HEK293 (cell line): ENCODE results near the gene CSRNP2.

Experiments
- CTCF ChIA-PET: fragments of 350-600 bp; formaldehyde crosslinking; extraction: SDS; loops from one replicate; lab custom pipeline; 2021; ENCODE audit warnings: antibody characterized with exemption; lab: Yijun Ruan, JAX
- POLR2A ChIA-PET: fragments of 300-600 bp; formaldehyde crosslinking; extraction: SDS; loops from one replicate; lab custom pipeline; 2020; ENCODE audit warnings: antibody characterized with exemption, inconsistent platforms; lab: Yijun Ruan, JAX
- H3K27ac ChIP-seq: fragments of 200-500 bp; sonication (Bioruptor generic); 2 replicates; pipeline ENCODE4 v1.5.1; 2014; ENCODE audit warnings: low read depth, low read length, control low read depth, inconsistent platforms; ENCODE audit errors: extremely low read depth
- H3K36me3 ChIP-seq, 2 experiments: fragments of 200-500 bp in 1 of 2; sonication (Bioruptor generic) in 1 of 2; 1 replicate in 1 of 2; 2 replicates in 1 of 2; pipeline ENCODE4 v1.5.1; 2014 to 2017; ENCODE audit warnings: inconsistent platforms in 2 of 2, low read length in 2 of 2; ENCODE audit not compliant: control insufficient read depth in 2 of 2, insufficient read depth in 1 of 2
- H3K4me1 ChIP-seq: fragments of 200-500 bp; sonication (Bioruptor generic); 2 replicates; pipeline ENCODE4 v1.5.1; 2014; ENCODE audit warnings: mild to moderate bottlenecking, low read length, inconsistent platforms; ENCODE audit not compliant: control insufficient read depth, insufficient read depth
- H3K4me3 ChIP-seq: 2 replicates; pipeline ENCODE4 v1.5.1; 2011; ENCODE audit warnings: low read depth, mild to moderate bottlenecking, control low read depth, low read length, moderate library complexity
- H3K9me3 ChIP-seq: fragments of 200-500 bp; sonication (Bioruptor generic); 2 replicates; pipeline ENCODE4 v1.5.1; 2014; ENCODE audit warnings: low read depth, low read length, inconsistent platforms; ENCODE audit not compliant: control insufficient read depth, insufficient read depth
- GLIS1 ChIP-seq: fragments of 450-650 bp; formaldehyde crosslinking; IDR thresholded peaks from 2 replicates; pipeline ENCODE4 v1.5.1; 2016; ENCODE audit warnings: missing biosample characterization, missing genetic modification characterization
- KLF17 ChIP-seq: fragments of 450-650 bp; formaldehyde crosslinking; IDR thresholded peaks from 2 replicates; pipeline ENCODE4 v1.5.1; 2016; ENCODE audit warnings: missing biosample characterization, missing genetic modification characterization
- PRDM2 ChIP-seq: fragments of 450-650 bp; formaldehyde crosslinking; IDR thresholded peaks from 2 replicates; pipeline ENCODE4 v1.5.1; 2016; ENCODE audit warnings: missing biosample characterization, missing genetic modification characterization, borderline replicate concordance
- PRDM4 ChIP-seq: fragments of 450-650 bp; formaldehyde crosslinking; IDR thresholded peaks from 2 replicates; pipeline ENCODE4 v1.5.1; 2017; ENCODE audit warnings: missing biosample characterization, missing genetic modification characterization
- REPIN1 ChIP-seq: fragments of 450-650 bp; formaldehyde crosslinking; IDR thresholded peaks from 2 replicates; pipeline ENCODE4 v1.5.1; 2017; ENCODE audit warnings: missing biosample characterization, missing genetic modification characterization, low read depth
- REST ChIP-seq: fragments of 450-650 bp; formaldehyde crosslinking; IDR thresholded peaks from 2 replicates; pipeline ENCODE4 v1.5.1; 2016; ENCODE audit warnings: missing biosample characterization, missing genetic modification characterization
- TCF7L2 ChIP-seq: IDR thresholded peaks from 2 replicates; pipeline ENCODE4 v1.6.1; 2011; ENCODE audit warnings: low read depth, mild to moderate bottlenecking, inconsistent platforms, low read length, moderate library complexity, borderline replicate concordance
- ZBTB1 ChIP-seq: fragments of 450-650 bp; formaldehyde crosslinking; IDR thresholded peaks from 2 replicates; pipeline ENCODE4 v1.5.1; 2016; ENCODE audit warnings: missing biosample characterization, missing genetic modification characterization
- ZBTB26 ChIP-seq: fragments of 450-650 bp; formaldehyde crosslinking; optimal IDR thresholded peaks from 2 replicates; pipeline ENCODE3; 2016; ENCODE audit warnings: missing biosample characterization, mild to moderate bottlenecking, missing genetic modification characterization
- ZNF114 ChIP-seq: fragments of 450-650 bp; formaldehyde crosslinking; IDR thresholded peaks from 2 replicates; pipeline ENCODE4 v1.5.0; 2017; ENCODE audit warnings: missing biosample characterization, missing genetic modification characterization
- ZNF214 ChIP-seq: fragments of 450-650 bp; formaldehyde crosslinking; IDR thresholded peaks from 2 replicates; pipeline ENCODE4 v1.5.1; 2017; ENCODE audit warnings: missing biosample characterization, mild to moderate bottlenecking, missing genetic modification characterization, borderline replicate concordance
- ZNF266 ChIP-seq: fragments of 450-650 bp; formaldehyde crosslinking; IDR thresholded peaks from 2 replicates; pipeline ENCODE4 v1.5.1; 2016; ENCODE audit warnings: missing biosample characterization, missing genetic modification characterization, low read depth
- ZNF366 ChIP-seq: fragments of 450-650 bp; formaldehyde crosslinking; conservative IDR thresholded peaks from 2 replicates; pipeline ENCODE4 v1.5.1; 2016; ENCODE audit warnings: missing biosample characterization, missing genetic modification characterization
- ZNF449 ChIP-seq: fragments of 450-650 bp; formaldehyde crosslinking; IDR thresholded peaks from 2 replicates; pipeline ENCODE4 v1.5.1; 2017; ENCODE audit warnings: missing biosample characterization, mild to moderate bottlenecking, missing genetic modification characterization, moderate library complexity
- ZNF549 ChIP-seq: fragments of 450-650 bp; IDR thresholded peaks from 2 replicates; pipeline ENCODE4 v1.5.1; 2018; ENCODE audit warnings: missing biosample characterization, missing genetic modification characterization, mild to moderate bottlenecking, inconsistent platforms, moderate library complexity
- ZNF558 ChIP-seq: fragments of 450-650 bp; formaldehyde crosslinking; IDR thresholded peaks from 2 replicates; pipeline ENCODE4 v1.5.1; 2016; ENCODE audit warnings: missing biosample characterization, missing genetic modification characterization
- ZSCAN16 ChIP-seq: fragments of 450-650 bp; formaldehyde crosslinking; IDR thresholded peaks from 2 replicates; pipeline ENCODE4 v1.5.1; 2016; ENCODE audit warnings: missing biosample characterization, missing genetic modification characterization

CSRNP2 gene

GRCh38 chr12:51025338-51025835, 58.0 kb downstream of the CSRNP2 start (continued):
- peak; percentile 34; the same call in 1 of the 2 replicates for TF ChIP-seq ZNF449 (tag by site-specific recombination)
- TF ChIP-seq REPIN1 (tag by site-specific recombination) = no peak
- no peak for TF ChIP-seq KLF17 (tag by site-specific recombination)
- TF ChIP-seq PRDM4 (tag by site-specific recombination) = peak; percentile 89

- ChIA-PET POLR2A (interaction anchor here (0.6 to 1.1 kb wide), 3 partner anchors 11 to 706 kb away, joined by 3 to 4 read pairs (median 4); no protein-coding TSS in a partner anchor), CTCF (interaction anchor here (0.7 kb wide), 1 partner anchor 766 kb away, joined by 3 read pairs; no protein-coding TSS in a partner anchor)
- H3K27ac ChIP-seq = peak overlapping the region; percentile 95
- no peaks in the 10 kb centered on the region for H3K36me3 ChIP-seq
- H3K4me1 ChIP-seq = 0 out of 2 replicates have a peak, but pooled peaks cover 4% of the 10 kb centered on the region
- peak overlapping the region; percentile 78 for H3K4me3 ChIP-seq
- no peaks in the 10 kb centered on the region for H3K9me3 ChIP-seq
- TF ChIP-seq ZNF558 (tag by site-specific recombination) (no peak), ZNF214 (no peak), REST (no peak), ZSCAN16 (tag by site-specific recombination) (no peak), ZNF114 (tag by site-specific recombination) (no peak), ZNF549 (tag by site-specific recombination) (no peak), GLIS1 (tag by site-specific recombination) (peak; percentile 44), ZBTB26 (tag by site-specific recombination) (no peak), TCF7L2 (no peak), ZNF366 (tag by site-specific recombination) (no peak), PRDM2 (tag by site-specific recombination) (no peak), ZNF266 (tag by site-specific recombination) (no peak), ZBTB1 (no peak)
These were observed 59.6 kb downstream of the CSRNP2 start for GRCh38 chr12:51023625-51024382.
